Stimulated activated CD4-positive, alpha-beta T cell treated with anti-CD3 and anti-CD28 coated beads, TNF-alpha, amount 100 ng/mL, for 4 hours (primary cell): ENCODE data around the gene ANKRD24.
A peak's percentile ranks its signal among the peaks of the same experiment; 100 is the strongest.
"Not testable (repeated sequence)": the region's sequence is repeated elsewhere in the genome, so short reads cannot be mapped to it uniquely, and the experiment has no call there.

ENCODE experiments used
- DNase-seq, 3 experiments: peaks; one replicate each; pipeline ENCODE4 v3.0.0-alpha.2; 2020; ENCODE audit warnings: low read depth in 3 of 3

Gene ANKRD24

DNA sequence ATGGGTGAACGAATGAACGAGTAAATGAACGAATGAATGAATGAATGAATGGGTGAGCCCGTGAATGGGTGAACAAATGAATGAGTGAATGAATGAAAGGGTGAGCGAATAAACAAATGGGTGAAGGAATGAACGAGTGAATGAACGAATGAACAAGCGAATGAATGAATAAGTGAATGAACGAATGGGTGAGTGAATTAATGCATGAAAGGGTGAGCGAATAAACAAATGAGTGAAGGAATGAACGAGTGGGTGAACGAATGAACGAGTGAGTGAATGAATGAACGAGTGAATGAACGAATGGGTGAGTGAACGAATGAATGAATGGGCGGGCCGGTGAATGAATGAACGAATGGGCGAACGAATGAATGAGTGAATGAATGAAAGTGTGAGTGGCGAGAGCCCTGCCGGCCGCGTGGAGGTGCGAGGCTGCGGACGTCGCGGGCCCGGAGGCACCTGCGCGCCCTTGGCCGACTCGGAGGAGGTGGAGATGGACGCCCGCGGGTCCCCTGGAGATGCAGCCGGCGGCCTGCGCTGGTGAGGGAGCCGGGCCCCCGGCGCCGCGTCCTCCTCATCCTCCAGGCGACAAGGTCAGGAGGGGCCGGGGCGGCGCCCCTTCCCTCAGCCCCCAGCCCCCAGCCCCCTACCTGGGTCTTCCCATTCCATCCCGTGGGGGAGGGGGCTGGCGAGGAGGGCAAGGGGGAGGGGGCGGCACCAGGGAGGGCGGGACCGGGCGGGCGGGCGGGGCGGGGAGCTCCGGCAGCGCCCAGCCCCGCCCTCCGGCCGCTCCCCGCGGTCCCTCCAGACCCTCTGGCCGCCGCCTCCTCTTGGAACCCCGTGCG, 15.4 kb downstream of the ANKRD24 start:
- DNase-seq: no peak

DNA sequence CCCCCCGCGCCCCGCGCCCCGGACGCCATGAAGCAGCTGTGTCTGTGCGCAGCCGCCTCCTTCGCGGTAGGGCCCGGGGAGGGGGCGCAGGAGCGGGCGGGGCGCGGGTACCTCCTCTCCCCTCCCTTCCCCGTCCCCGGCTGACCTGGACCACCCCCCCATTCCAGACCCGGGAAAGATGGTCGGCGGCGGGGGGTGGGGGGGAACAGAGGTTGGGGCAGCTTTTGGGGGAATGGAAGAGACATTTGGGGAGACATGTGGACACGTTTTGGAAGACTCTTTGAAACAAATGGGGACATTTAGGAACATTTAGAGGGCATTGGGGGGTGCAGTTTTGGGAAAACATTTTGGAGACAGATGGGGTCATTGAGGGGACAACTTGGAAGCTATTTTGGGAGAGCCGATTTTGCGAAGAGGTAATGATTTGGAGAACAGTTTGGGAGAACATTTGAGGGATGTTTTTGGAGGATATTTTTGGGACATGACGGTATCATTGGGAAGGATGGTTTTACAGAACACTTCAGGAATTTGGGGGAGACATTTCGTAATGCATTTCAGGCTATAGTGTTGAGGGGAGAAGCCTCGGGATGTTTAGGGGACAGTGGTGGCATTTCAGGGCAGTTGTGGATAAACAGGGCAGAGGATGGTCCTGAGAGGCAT, 16.1 kb downstream of the ANKRD24 start:
- DNase-seq: no peak

DNA sequence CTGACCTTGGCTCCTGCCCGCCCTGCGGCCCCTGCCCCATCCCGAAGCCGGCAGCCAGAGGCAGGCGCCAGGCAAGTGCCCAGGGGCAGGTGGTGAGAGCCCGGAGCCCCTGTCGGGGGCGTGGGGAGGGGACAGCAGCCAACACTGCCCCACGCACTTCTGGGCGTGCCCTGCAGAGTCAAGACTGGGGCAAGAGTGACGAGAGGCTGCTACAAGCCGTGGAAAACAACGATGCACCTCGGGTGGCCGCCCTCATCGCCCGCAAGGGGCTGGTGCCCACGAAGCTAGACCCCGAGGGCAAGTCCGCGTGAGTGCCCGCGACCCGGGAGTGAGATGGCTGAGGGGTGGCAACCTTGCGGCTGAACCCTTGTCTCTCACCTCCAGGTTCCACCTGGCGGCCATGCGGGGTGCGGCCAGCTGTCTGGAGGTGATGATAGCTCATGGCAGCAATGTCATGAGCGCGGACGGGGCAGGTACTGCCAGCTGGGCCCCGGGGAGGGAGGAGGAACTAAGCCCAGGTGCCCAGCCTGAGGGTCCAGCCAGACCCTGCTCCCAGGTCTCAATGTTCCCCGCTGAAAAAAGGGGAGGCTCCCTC, 17.3 kb downstream of the ANKRD24 start:
- no peak for DNase-seq

DNA sequence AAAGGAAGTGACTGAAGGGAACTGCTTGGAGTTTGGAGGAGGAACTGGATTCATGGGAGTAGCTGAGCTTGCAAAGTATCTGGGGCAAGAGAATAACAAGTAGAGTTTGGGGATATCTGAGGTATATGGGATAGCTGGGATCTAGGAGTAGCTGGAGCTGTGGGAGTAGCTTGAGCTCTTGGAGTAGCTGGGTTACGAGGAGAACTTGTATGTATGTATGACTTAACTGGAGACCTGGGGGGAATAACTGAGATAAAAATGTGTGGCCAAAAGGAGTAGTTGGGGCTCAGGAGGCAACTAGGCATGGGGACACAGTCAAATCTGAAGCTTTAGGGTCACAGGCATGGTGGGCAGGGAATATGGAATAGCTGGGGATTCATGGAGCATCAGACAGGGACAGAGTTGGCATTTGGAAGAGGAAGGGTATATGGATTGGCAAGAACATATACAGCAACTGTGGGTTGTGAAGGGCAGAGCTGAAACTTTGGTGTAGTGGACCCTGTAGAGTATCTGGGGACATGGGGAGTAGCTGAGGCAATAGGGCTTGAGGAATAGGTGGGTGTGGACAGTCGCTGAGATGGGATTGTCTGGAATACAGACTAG, 18.6 kb downstream of the ANKRD24 start:
- DNase-seq: no peak

DNA sequence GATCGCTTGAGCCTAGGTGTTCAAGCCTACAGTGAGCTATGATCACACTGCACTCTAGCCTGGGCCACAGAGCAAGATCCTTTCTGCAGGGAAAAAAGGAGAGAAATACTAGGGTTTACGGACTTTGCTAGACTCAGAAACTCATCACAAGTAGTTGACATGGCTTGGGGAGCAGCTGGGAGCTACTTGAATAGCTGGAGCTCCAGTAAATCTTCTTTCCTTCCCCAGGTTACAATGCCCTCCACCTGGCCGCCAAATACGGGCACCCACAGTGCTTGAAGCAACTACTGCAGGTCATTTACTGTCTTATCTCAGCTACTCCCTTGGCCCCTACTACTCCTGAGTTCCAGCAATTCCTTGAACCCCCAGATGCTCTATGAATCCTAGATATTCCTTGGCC, 19.3 kb downstream of the ANKRD24 start:
- no peak for DNase-seq

DNA sequence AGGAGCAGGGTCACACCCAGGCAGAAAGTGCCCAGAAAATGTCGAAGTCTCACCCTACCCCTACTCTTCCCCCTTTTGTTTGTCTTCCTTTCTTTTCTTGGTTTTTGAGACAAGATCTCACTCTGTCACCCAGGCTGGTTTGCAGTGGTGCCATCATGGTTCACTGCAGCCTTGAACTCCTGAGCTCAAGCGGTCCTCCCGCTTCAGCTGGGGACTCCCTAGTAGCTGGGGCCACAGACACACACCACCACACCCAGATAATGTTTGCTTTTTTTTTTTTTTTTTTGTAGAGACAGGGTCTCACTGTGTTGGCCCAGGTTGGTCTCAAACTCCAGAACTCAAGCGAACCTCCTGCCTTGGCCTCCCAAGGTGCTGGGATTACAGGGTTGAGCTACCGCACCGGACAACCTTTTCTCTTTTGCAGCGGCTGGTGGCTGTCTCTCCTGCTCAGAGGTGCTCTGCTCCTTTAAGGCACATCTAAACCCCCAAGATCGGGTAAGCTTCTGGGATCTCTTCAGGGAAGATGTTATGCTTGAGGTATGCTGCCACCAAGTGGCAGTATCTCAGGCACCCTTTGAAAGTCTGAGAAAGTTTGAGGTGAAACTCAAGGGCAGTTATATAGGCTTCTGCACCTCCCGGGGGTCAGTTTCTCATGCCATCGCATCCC, 24.5 kb downstream of the ANKRD24 start:
- no peak for DNase-seq

DNA sequence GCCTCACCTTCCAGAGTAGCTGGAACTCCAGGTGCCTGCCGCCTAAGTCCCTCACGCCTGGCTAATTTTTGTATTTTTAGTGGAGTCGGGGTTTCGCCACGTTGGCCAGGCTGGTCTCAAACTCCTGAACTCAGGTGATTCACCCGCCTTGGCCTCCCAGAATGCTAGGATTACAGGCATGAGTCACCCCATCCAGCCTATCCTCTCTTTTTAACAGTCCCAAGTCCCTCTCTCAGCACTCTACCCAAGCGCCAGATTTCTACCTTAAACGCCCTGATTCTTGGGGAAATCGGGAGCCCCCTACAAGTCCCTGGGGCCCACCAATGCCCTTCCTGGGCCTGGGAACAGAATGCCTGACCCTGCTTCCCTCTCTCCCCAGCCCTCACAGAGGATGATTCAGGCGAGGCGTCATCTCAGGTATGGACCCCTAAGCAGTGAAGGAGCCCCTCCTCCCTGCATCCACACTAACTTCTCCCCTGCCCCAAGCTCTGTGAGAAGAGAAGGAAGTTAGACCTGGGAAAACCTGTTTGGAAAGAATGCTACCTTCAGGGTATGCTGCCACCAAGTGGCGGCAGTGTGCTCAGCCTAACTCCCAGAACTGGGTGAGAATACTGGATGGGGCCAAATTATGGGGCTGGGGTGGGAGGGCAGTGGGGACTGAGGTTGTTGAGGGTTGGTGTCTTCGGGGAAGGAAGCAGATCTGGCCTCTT, 26.1 kb downstream of the ANKRD24 start:
- no peak for DNase-seq

DNA sequence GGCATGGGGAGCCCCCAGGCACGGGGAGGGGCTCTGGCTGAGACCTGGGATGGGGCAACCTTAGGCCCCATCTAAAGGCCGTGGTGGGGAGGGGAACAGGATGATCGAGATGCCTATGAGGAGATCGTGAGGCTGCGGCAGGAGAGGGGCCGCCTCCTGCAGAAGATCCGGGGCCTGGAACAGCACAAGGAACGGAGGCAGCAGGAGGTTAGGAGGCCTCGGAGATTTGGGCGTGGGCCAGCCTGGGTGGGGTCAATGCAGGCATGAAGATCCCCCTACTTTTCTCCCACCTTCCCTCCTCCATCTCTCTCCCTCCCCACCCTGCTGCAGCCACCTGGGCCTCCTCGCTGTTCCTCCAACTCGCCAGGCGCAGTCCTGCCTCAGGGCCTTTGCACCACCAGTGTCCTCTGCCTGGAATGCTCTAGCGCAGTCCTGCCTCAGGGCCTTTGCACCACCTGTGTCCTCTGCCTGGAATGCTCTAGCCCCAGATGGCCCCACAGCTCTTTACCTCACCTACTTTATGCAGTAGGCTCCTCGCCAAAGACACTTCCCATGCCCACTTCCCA, 27.8 kb downstream of the ANKRD24 start:
- no peak for DNase-seq

DNA sequence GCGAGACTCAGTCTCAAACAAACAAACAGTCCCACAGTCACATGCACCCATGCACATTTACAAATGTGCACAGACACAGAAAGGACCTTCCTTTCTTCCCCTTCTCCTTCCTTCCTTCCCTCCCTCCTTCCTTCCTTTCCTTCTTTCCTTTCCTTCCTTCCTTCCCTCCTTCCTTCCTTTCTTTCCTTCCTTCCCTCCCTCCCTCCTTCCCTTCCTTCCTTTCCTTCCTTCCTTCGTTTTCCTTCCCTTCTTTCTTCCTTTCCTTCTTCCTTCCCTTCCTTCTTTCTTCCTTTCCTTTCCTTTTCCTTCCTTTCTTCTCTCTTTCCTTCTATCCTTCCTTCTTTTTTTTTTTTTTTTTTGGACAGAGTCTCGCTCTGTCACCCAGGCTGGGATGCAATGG, 30.6 kb downstream of the ANKRD24 start:
- DNase-seq: no peak

DNA sequence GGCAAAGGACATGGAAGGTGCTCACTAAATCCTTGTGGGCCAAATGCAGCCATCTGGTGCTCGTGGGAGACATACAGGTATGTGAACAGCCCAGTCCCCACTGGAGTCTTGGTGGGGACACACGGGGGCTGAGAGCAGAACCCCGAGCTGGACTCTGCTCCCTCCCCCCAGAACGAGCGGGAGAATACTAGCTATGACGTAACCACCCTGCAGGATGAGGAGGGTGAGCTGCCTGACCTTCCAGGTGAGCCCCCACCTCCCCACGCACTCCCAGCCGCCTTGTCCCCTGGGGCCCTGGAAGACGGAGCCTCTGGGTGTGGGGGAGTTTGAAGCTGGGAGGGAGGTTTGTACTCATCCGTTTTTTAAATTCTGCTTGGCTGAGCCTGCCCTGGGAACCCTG, 33.3 kb downstream of the ANKRD24 start:
- DNase-seq: no peak

DNA sequence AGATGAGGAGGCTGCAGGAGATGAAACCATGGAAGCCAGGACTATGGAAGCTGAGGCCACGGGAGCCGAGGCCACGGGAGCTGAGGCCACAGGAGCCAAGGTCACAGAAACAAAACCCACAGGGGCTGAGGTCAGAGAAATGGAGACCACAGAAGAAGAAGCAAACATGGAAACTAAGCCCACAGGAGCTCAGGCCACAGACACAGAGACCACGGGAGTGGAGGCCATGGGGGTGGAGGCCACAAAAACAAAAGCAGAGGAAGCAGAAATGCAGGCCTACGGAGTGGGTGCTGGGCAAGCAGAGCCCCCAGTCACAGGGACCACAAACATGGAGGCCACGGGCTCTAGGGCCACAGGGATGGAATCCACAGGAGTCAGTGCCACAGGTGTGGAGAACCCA, 34.4 kb downstream of the ANKRD24 start:
- DNase-seq: no peak

DNA sequence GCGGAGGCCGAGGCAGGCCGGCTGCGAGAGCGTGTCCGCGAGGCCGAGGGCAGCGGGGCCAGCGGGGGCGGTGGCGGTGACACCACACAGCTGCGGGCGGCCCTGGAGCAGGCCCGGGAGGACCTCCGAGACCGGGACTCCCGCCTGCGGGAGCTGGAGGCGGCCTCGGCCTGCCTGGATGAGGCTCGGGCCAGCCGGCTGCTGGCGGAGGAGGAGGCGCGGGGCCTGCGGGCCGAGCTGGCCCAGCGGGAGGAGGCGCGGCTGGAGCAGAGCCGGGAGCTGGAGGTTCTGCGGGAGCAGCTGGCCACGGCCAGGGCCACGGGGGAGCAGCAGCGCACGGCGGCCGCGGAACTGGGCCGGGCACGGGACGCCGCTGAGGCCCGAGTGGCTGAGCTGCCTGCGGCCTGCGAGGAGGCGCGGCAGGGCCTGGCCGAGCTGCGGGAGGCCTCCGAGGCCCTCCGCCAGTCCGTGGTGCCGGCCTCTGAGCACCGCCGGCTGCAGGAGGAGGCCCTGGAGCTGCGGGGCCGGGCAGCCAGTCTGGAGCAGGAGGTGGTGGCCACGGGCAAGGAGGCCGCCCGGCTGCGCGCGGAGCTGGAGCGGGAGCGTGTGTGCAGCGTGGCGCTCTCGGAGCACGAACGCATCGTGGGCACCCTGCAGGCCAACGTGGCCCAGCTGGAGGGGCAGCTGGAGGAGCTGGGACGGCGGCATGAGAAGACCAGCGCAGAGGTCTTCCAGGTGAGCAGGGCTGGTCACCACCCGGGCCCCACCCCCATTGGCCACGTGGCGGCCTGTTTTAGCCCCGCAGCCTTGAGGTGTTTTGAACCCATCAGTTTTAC, 35.2 kb downstream of the ANKRD24 start:
- no peak for DNase-seq

DNA sequence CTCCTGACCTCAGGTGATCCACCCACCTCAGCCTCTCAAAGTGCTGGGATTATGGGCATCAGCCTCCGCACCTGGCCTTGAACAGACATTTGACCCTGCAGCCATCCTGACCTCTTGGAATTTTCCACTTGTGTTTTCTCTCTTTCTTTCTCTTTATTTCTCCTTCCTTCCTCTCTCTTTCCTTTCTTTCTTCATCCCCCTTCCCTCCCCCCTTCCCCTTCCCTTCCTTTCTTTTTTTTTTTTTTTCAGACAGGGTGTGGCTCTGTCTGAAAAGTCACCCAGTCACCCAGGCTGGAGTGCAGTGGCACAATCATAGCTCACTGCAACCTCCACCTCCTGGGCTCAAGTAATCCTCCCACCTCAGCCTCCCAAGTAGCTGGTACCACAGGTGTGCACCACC, 36.0 kb downstream of the ANKRD24 start:
- not testable (repeated sequence) for DNase-seq

DNA sequence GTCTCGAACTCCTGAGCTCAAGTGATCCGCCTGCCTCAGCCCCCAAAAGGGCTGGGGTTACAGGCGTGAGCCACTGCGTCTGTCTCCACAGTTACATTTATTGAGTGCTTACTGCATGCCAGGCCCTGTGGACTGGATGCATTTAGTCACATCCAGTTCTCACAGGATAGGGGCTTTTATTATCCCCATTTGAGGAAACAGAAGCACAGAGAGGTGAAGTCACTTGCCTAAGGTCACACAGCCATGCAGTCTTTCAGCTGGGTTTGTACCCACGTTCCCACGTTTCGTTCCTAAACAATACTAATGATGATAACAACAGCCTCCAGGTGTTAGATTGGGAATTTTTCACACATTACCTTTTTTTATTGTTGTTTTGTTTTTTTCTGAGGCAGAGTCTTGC, 37.7 kb downstream of the ANKRD24 start:
- no peak for DNase-seq

DNA sequence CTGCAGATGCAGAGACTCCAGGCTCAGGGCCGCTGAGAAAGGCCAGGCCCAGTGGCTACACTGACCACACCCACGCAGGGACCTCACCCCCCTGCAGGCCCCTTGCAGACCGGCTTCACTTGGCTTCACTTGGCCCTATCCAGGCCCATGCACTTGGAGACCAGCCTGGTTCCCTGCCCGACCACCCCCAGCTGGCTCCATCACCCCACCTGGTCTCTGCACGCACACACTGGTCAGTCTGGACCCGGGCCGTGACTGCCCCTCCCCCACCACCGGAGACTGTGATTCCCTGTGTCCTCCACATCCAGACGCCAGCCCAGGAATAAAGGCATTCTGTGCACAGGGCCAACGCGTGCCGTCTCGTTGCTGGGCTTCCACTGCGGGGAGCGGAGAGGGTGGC, 42.0 kb downstream of the ANKRD24 start:
- DNase-seq: no peak

DNA sequence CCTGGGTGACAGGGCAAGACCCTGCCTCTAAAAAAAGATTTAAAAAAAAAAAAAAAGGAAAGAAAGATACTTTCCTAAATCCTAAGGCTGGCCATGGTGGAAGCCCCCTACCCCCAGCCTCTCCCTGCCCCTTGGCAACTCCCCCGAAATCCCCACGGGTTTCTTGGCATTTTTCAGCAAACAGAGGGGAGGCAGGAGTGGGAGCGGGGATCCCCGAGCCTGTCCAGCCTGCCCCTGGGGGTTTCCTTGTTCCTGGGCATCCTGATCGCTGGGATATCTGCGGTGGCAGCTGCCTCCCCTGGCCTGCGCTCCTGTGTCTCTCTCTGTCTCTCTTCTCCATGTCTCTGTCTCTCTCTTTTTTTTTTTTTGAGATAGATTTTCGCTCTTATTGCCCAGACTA, 43.4 kb downstream of the ANKRD24 start:
- DNase-seq: no peak

DNA sequence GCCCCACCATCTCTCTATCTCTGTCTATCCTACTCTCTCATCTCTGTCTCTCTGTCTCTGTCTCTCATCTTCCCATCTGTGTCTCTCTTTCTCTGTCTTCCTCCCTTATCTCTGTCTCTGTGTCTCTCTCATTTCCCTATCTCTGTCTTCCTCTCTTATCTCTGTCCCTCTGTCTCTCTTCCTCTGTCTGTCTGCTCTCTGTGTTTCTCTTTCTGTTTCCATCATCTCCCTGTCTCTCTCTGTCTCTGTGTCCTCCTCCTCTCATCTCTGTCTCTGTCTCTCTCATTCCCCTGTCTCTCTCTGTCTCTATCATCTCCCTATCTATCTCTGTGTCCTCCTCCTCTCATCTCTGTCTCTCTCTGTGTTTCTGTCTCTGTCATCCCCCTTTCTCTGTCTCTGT, 45.3 kb downstream of the ANKRD24 start:
- DNase-seq: no peak

DNA sequence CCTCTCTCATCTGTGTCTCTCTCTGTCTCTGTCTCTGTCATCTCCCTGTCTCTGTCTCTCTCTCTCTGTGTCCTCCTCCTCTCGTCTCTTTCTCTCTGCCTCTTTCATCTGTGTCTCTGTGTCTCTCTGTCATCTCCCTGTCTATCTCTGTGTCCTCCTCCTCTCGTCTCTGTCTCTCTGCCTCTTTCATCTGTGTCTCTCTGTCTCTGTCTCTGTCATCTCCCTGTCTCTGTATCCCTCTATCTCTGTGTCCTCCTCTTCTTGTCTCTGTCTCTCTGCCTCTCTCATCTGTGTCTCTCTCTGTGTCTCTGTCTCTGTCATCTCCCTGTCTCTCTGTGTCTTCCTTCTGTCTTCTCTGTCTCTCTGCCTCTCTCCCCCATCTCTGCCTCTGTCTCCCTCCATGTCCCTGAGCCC, 46.3 kb downstream of the ANKRD24 start:
- no peak for DNase-seq

DNA sequence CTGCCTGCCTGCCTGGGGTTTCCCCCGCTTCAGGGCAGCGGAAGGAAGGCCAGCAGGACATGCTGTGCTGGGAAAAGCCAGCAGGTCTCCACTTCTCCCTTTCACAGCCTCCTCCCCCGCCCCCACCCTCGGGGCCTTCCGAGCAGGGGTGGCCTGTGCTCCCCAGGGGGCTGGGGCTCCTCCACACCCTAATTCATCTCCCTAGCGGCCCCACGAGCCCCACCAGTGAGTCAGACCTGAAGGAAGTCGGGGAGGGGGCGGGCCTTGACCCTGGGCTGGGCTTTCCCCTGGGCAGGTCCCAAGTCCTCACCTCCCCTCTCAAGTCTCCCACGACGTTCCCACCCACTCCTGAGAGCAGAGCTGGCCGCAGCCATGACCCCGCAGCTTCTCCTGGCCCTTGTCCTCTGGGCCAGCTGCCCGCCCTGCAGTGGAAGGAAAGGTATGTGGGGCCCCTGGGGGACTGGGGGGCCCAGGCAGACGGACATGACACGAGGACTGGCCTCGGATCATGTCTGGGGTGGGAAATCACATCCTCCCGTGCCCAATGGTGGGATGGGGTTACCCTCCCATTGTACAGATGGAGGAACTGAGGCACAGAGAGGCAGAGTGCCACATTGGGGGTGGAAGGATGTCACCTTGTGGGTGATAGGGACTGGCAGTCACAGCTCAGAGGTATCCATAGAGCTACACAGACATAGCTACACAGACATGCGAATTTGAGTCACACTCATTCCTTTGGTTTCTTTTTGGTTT, 46.9 kb downstream of the ANKRD24 start, which contains the start of gene EBI3:
EBI3 (plus strand) TSS at position 345 of the 753 bp plus-strand sequence; CDS start at position 373, 28 bp downstream.
- DNase-seq: peak in 1 of 3 experiments; percentile 25
